Type B pancreatic cell (in vitro differentiated cells): ENCODE data around the gene INPP5J. TPM values are rescaled to one million over a fixed set of nuclear protein-coding genes. Genes with fewer than 3 reads are reported as not detected.
A peak's percentile ranks its signal among the peaks of the same experiment; 100 is the strongest.

Experiments
- DNase-seq: peaks from one replicate; pipeline ENCODE4 v3.0.0; 2021; ENCODE audit warnings: mixed read lengths; ENCODE audit not compliant: unreplicated experiment; ENCODE audit errors: extremely low spot score
- H3K27ac Mint-ChIP-seq: 2 replicates; pipeline ENCODE4 v1.8.0; 2021; ENCODE audit warnings: mild to moderate bottlenecking, mixed read lengths
- H3K27me3 Mint-ChIP-seq: 2 replicates; pipeline ENCODE4 v1.8.0; 2021; ENCODE audit warnings: mixed read lengths
- H3K36me3 Mint-ChIP-seq: 2 replicates; pipeline ENCODE4 v1.8.0; 2021; ENCODE audit warnings: mixed read lengths
- H3K4me1 Mint-ChIP-seq: one replicate; pipeline ENCODE4 v1.8.0; 2021; ENCODE audit warnings: mixed read lengths; ENCODE audit not compliant: unreplicated experiment
- H3K4me3 Mint-ChIP-seq: 2 replicates; pipeline ENCODE4 v1.8.0; 2021; ENCODE audit warnings: mild to moderate bottlenecking, mixed read lengths
- H3K9me3 Mint-ChIP-seq: 2 replicates; pipeline ENCODE4 v1.8.0; 2021; ENCODE audit warnings: mixed read lengths
- total RNA-seq: library from RNA; stranded (reverse); gene quantifications from 2 replicates; pipeline ENCODE4 v1.2.1, GENCODE V29; 2021; ENCODE audit warnings: low replicate concordance
- TF ChIP-seq, protein P1 (sequence below): fragments of 200-600 bp; sonication (generic); conservative IDR thresholded peaks from 2 replicates; pipeline ENCODE4 v1.5.0; 2021; ENCODE audit warnings: antibody characterized with exemption, mild to moderate bottlenecking

Gene INPP5J
- total RNA-seq, 1 donor from 2014 or later = 8.7 TPM

DNA sequence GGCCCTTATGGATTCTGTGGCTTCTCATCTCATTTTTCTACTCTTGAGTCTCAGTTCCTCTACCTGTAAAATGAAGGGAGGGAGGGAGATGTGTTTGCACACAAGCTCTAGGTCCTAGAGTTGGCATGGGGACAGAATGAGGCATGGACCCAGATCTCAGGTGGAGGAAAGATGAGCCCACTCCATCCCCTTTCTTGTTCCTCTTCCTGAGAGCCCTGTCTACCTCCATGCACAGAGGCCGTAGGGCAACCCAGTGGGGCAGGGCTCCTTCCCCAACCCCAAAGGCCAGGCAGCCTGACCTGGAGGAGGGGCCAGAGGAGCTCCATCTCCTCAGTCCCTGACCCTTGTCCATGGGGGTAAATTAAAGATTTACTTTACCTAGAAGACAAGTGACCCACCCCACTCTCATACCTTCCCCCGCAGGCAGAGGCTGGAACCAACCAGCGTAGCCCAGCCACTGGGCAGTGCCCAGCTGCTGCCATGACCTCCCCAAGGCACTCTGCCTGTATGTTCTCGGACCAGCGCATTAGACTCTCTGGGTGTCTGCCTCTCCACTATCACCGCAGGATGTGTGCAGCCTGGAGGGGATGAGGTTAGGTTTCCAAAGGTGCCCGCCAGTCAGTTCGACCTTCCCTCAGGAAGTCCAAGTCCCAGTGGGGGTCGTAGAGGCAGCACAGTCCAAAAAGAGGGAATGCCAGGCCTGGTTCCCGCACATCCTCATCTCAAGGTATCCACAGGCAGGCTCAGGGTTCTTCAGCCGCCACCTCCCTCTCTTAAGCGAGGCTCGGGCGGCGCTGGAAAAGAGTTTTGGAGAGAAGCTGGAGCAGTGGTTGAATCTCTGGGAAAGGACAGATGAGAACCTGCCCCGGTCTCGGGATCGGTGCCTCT is 38.6 kb upstream of the INPP5J start:
- Mint-ChIP-seq H3K27ac (peak overlapping the region; percentile 78), H3K4me1 (peaks cover 30% of the 10 kb centered on the region), H3K4me3 (peak overlapping the region; percentile 96), H3K27me3 (no peaks in the 10 kb centered on the region), H3K36me3 (no peaks in the 10 kb centered on the region), H3K9me3 (no peaks in the 10 kb centered on the region)
- TF ChIP-seq, protein P1, sequence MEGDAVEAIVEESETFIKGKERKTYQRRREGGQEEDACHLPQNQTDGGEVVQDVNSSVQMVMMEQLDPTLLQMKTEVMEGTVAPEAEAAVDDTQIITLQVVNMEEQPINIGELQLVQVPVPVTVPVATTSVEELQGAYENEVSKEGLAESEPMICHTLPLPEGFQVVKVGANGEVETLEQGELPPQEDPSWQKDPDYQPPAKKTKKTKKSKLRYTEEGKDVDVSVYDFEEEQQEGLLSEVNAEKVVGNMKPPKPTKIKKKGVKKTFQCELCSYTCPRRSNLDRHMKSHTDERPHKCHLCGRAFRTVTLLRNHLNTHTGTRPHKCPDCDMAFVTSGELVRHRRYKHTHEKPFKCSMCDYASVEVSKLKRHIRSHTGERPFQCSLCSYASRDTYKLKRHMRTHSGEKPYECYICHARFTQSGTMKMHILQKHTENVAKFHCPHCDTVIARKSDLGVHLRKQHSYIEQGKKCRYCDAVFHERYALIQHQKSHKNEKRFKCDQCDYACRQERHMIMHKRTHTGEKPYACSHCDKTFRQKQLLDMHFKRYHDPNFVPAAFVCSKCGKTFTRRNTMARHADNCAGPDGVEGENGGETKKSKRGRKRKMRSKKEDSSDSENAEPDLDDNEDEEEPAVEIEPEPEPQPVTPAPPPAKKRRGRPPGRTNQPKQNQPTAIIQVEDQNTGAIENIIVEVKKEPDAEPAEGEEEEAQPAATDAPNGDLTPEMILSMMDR = no peak
- DNase-seq = no peak

DNA sequence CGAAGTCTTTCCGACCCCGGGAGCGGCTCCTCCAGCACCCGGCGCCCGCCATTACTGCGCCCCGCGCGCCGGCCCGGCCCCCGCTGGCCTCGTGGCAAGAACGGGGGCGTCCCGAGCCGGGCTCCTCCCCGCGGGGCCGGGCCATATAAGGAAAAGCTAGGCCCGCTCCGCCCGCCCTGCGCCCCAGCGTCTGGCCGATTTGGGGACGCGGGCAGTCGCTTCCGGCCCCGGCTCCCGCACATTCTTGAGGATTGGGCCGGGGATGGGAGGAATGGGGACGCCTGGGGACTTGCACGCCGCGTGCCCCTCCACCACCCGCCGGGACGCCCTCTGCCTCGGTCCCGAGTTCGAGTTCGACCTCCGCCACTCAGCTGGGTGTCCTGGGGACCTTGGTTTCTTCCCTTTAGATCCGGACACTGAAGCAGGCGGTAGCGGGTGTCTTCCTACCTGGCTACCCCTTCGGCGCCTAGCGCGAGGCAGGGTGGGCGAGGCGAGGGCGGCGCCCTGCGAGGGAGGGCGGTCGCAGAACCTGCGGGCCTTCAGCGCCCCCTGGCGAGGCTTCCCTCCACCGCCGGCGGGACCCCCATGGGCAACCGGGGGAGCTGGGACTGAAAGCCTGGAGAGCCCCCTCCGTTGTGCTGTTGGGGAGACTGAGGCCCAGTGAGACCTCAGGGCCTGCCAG is 37.8 kb upstream of the INPP5J start:
- peak overlapping the region; percentile 96 for H3K4me3 Mint-ChIP-seq
- DNase-seq = peak; percentile 85
- H3K9me3 Mint-ChIP-seq = no peaks in the 10 kb centered on the region
- no peaks in the 10 kb centered on the region for H3K27me3 Mint-ChIP-seq
- TF ChIP-seq, protein P1 = peak; percentile 95
- peaks cover 30% of the 10 kb centered on the region for H3K4me1 Mint-ChIP-seq
- H3K27ac Mint-ChIP-seq = peak overlapping the region; percentile 26
- no peaks in the 10 kb centered on the region for H3K36me3 Mint-ChIP-seq

DNA sequence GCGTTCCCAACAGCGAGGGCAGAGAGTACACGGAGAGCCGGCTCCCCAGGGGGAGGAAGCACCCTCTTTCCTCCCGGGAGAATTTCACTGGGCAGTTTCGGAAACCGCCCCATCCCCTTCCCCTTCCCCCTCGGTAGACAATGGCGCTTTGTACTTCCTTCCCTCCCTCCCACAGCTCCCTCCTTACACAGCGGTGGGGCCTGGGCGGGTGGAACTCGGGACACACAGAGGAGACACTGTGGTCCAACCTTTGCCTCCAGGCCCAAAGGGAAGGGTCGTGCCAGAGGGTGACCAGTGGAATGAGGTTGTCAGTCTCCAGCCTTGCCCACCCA is 37.3 kb upstream of the INPP5J start:
- H3K4me3 Mint-ChIP-seq = peak overlapping the region; percentile 84
- H3K27ac Mint-ChIP-seq = peak overlapping the region; percentile 26
- no peak for DNase-seq

DNA sequence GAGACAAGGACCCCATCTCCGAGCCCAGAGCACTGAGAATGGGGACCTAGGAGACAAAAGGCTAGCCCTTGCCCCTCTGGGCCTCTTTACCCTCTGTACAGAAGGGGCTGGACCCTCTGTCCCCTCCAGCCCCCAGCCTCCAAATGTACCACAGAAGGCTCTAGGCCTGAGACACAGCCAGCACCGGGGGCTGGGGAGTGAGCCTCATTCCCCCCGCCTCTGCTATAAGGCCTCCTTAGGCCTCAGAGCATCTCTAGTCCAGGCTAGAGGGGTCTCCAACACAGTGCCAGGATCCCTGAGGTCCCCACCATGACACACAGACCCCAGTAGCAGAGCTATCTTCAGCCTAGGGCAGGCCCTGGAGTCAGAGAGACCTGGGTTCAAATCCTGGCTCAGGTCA is 36.8 kb upstream of the INPP5J start:
- DNase-seq = no peak
- Mint-ChIP-seq H3K27me3 (no peaks in the 10 kb centered on the region), H3K9me3 (no peaks in the 10 kb centered on the region), H3K4me1 (peaks cover 26% of the 10 kb centered on the region), H3K27ac (no peak overlapping the region), H3K4me3 (peak overlapping the region; percentile 84), H3K36me3 (no peaks in the 10 kb centered on the region)
- TF ChIP-seq, protein P1 = no peak

More for the DNA sequence above, 37.3 kb upstream of the INPP5J start:
- no peaks in the 10 kb centered on the region for H3K9me3 Mint-ChIP-seq
- TF ChIP-seq, protein P1 = peak; percentile 7
- H3K36me3 Mint-ChIP-seq = no peaks in the 10 kb centered on the region
- H3K27me3 Mint-ChIP-seq = no peaks in the 10 kb centered on the region
- H3K4me1 Mint-ChIP-seq = peaks cover 29% of the 10 kb centered on the region

DNA sequence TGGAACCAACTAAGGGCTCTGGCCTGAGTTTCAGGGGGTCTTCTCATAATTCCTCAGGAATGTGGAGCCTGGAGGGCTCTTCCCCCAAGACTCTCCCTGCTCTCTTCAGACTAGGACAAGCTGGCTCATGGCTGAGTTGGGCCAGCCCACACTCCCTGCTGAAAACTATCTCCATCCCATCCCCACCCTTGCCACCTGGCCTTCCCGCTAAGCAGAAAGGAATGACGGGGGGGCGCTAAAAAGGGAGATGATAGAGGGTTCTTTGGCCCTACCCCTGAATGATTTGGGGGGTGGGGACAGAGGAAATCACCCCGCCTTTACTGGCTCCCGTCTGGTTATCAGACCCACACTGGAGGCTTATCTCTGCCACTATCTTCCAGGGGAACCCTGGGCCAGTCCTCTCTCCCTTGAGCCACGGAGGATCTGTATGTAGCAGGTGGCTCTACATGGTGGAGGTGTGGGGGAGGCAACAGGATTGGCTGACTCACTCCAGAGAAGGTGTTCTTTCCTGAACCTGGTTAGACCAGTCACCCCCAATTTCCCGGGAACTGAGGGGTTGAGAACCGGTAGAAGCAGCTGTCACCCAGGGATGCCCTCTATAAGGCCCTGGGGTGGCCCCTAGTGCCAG is 35.9 kb upstream of the INPP5J start:
- Mint-ChIP-seq H3K9me3 (no peaks in the 10 kb centered on the region), H3K4me1 (peaks cover 22% of the 10 kb centered on the region), H3K27ac (no peak overlapping the region), H3K27me3 (no peaks in the 10 kb centered on the region), H3K36me3 (no peaks in the 10 kb centered on the region), H3K4me3 (peak overlapping the region; percentile 62)
- TF ChIP-seq, protein P1 = no peak
- no peak for DNase-seq
